GM19035 (cell line): ENCODE data around the gene MS4A12.
"Not testable (repeated sequence)": the region's sequence is repeated elsewhere in the genome, so short reads cannot be mapped to it uniquely, and the experiment has no call there.

Experiments
- ATAC-seq: cut with Tn5 transposase; IDR thresholded peaks from one replicate; pipeline ENCODE4 v1.9.1; 2021; ENCODE audit not compliant: unreplicated experiment

Gene MS4A12

GRCh38 chr11:60511393-60511792, 18.8 kb downstream of the MS4A12 start:
- ATAC-seq: no peak

- ATAC-seq: no peak
Observed at GRCh38 chr11:60512651-60513225, 20.2 kb downstream of the MS4A12 start.

- no peak for ATAC-seq
Observed at GRCh38 chr11:60513496-60514460, 21.2 kb downstream of the MS4A12 start.

- ATAC-seq: no peak
Observed at GRCh38 chr11:60515144-60515855, 22.7 kb downstream of the MS4A12 start, which contains the start of gene MS4A13. Gene MS4A13 (plus strand): TSS chr11:60515392. CDS start chr11:60518084, 2,692 bp downstream.

DNA sequence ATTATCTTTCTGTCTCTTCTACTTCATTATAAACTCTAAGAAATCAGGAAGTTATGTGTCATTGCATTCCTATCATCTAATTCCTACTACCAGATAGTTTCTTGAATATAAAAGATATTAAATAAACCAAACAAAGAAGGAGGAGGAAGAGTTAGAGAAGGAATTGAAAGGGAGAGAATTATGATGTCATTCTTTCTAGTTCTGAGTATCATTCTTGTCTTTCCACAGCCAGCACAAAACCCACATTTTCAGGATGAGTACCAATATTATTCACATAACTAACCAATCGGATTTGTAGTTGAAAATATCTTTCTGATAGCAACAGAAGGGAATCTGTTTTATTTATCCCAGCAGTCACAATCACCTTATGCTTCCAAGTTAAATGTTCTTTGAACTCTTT, 35.9 kb downstream of the MS4A12 start:
- ATAC-seq: no peak

DNA sequence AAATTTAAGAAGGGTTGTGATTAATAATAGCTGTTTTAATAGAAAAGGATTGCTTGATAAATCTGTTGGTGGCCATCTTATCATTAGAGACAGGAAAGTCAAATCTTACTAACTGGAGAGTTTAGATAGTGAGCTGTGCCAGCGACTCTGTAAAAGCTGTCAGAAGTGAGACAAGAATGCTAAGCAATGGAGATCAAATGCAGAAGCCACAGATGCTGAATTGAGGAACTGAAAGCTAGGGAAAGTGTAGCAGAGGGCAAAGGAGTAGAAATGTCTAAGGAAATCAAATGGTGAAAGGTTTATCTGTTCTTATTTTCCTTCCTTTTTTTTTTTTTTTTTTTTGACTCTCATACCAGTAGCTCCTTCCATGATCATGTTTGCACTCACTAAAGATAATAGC, 36.4 kb downstream of the MS4A12 start:
- no peak for ATAC-seq

- no peak for ATAC-seq
Observed at GRCh38 chr11:60530454-60531100, 38.0 kb downstream of the MS4A12 start.

DNA sequence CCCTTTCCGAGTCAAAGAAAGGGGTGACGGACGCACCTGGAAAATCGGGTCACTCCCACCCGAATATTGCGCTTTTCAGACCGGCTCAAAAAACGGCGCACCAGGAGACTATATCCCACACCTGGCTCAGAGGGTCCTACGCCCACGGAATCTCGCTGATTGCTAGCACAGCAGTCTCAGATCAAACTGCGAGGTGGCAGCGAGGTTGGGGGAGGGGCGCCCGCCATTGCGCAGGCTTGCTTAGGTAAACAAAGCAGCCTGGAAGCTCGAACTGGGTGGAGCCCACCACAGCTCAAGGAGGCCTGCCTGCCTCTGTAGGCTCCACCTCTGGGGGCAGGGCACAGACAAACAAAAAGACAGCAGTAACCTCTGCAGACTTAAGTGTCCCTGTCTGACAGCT, 39.8 kb downstream of the MS4A12 start:
- ATAC-seq: not testable (repeated sequence)

DNA sequence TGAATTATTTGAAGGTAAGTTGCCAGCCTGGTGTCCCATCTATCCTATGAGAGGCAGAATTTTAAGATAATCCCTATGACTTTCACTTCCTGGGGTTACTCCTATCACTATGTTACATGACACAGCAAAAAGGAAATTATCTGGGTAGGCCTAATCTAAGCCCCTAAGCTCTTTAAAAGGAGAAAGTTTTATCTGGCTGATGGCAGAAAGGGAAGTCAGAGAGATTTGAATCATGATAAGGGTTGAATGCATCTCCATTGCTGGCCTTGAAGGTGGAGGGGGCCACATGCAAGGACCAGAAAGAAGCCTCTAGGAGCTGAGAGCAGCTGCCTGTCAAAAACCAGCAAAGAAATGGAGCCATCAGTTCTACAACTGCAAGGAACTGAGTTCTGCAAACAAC, 46.0 kb downstream of the MS4A12 start:
- not testable (repeated sequence) for ATAC-seq

DNA sequence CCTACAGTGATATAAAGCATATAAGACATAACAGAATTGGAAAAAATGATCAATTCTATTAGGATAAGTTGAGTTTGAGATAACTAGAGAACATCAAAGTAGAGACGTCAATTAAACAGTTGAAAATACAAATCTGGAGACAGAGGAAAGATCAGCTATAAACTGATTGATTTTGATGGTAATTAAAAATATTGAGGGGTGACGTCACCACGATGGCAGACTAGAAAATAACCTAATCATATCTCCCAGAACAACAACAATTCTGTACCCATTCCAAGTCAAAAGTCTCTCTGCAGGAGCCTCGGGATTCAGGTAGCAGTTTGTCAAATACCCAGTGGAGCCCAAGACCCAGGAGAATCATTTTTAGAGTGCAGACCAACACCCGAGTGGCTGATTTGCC, 51.5 kb downstream of the MS4A12 start:
- ATAC-seq: no peak
